Neural crest cell (in vitro differentiated cells): ENCODE measurements around the gene AK8. TPM values are rescaled to one million over a fixed set of nuclear protein-coding genes. Genes with fewer than 3 reads are reported as not detected.

Source experiments
- DNase-seq: peaks from one replicate; pipeline ENCODE4 v3.0.0; 2021; ENCODE audit warnings: low read depth, mixed read lengths, low spot score
- H3K27ac Mint-ChIP-seq: one replicate; pipeline ENCODE4 v1.8.0; 2021; ENCODE audit warnings: mild to moderate bottlenecking, mixed read lengths; ENCODE audit not compliant: unreplicated experiment
- H3K27me3 Mint-ChIP-seq: 2 replicates; pipeline ENCODE4 v1.8.0; 2021; ENCODE audit warnings: low read depth, mild to moderate bottlenecking, mixed read lengths
- H3K36me3 Mint-ChIP-seq: 2 replicates; pipeline ENCODE4 v1.8.0; 2021; ENCODE audit warnings: low read depth, mild to moderate bottlenecking, mixed read lengths
- H3K4me1 Mint-ChIP-seq: 2 replicates; pipeline ENCODE4 v1.8.0; 2021; ENCODE audit warnings: mixed read lengths
- H3K4me3 Mint-ChIP-seq: one replicate; pipeline ENCODE4 v1.8.0; 2021; ENCODE audit warnings: mild to moderate bottlenecking, mixed read lengths
- H3K9me3 Mint-ChIP-seq: 2 replicates; pipeline ENCODE4 v1.8.0; 2021; ENCODE audit warnings: mixed read lengths
- CTCF ChIP-seq: fragments of 200-600 bp; sonication (generic); conservative IDR thresholded peaks from 2 replicates; pipeline ENCODE4 v1.5.0; 2021; ENCODE audit warnings: antibody characterized with exemption, mild to moderate bottlenecking
- long read RNA-seq: library from polyadenylated mRNA; unstranded; transcript quantifications from one replicate; pipeline ENCODE4 v2.0.0, GENCODE V29; 2020
- total RNA-seq: library from RNA; stranded (reverse); gene quantifications from 2 replicates; pipeline ENCODE4 v1.2.1, GENCODE V29; 2021

AK8 gene
- 0.96 and 1.3 TPM in 2 replicates for total RNA-seq
- long read RNA-seq, partial matches to known transcripts: 1 of 1 reads
- long read RNA-seq, other reads (novel, unspliced or antisense): 0 of 1 reads

GRCh38 chr9:132877824-132878694 is at the start of gene AK8:
AK8 (minus strand) TSS chr9:132878284; CDS start chr9:132878255, 29 bp downstream.
- peak; percentile 68 for DNase-seq
- Mint-ChIP-seq H3K36me3 (no peaks in the 10 kb centered on the region), H3K27ac (peak within 1 kb of the TSS; percentile 6), H3K27me3 (peaks cover 5% of the 10 kb centered on the region), H3K9me3 (no peaks in the 10 kb centered on the region), H3K4me3 (peak within 1 kb of the TSS; percentile 89), H3K4me1 (peaks cover 5% of the 10 kb centered on the region)
- no peak for TF ChIP-seq CTCF

GRCh38 chr9:132927704-132928103 is 49.6 kb upstream of the AK8 start:
- H3K27me3 Mint-ChIP-seq: no peaks in the 10 kb centered on the region
- no peak overlapping the region for H3K27ac Mint-ChIP-seq
- no peak for TF ChIP-seq CTCF
- H3K4me1 Mint-ChIP-seq: no peaks in the 10 kb centered on the region
- no peak for DNase-seq
- no peaks in the 10 kb centered on the region for H3K9me3 Mint-ChIP-seq
- H3K36me3 Mint-ChIP-seq: peaks cover 10% of the 10 kb centered on the region
- H3K4me3 Mint-ChIP-seq: no peak overlapping the region

- Mint-ChIP-seq H3K4me3 (no peak overlapping the region), H3K27ac (no peak overlapping the region), H3K9me3 (no peaks in the 10 kb centered on the region), H3K4me1 (no peaks in the 10 kb centered on the region), H3K36me3 (peaks cover 17% of the 10 kb centered on the region), H3K27me3 (no peaks in the 10 kb centered on the region)
- DNase-seq: no peak
- no peak for TF ChIP-seq CTCF
These were observed 45.3 kb upstream of the AK8 start for GRCh38 chr9:132923346-132923902.

- no peaks in the 10 kb centered on the region for H3K9me3 Mint-ChIP-seq
- DNase-seq: no peak
- TF ChIP-seq CTCF: no peak
- no peak overlapping the region for H3K4me3 Mint-ChIP-seq
- no peaks in the 10 kb centered on the region for H3K27me3 Mint-ChIP-seq
- H3K27ac Mint-ChIP-seq: no peak overlapping the region
- no peaks in the 10 kb centered on the region for H3K4me1 Mint-ChIP-seq
- H3K36me3 Mint-ChIP-seq: peaks cover 12% of the 10 kb centered on the region
These were observed 41.7 kb upstream of the AK8 start for GRCh38 chr9:132919614-132920268.

GRCh38 chr9:132914924-132915323 is 36.8 kb upstream of the AK8 start:
- H3K27ac Mint-ChIP-seq: no peak overlapping the region
- no peak for TF ChIP-seq CTCF
- no peak for DNase-seq
- H3K4me1 Mint-ChIP-seq: no peaks in the 10 kb centered on the region
- H3K27me3 Mint-ChIP-seq: no peaks in the 10 kb centered on the region
- peaks cover 12% of the 10 kb centered on the region for H3K36me3 Mint-ChIP-seq
- no peaks in the 10 kb centered on the region for H3K9me3 Mint-ChIP-seq
- no peak overlapping the region for H3K4me3 Mint-ChIP-seq
